ENCODE results near the gene DNAJC15.

DNAJC15 gene

DNA sequence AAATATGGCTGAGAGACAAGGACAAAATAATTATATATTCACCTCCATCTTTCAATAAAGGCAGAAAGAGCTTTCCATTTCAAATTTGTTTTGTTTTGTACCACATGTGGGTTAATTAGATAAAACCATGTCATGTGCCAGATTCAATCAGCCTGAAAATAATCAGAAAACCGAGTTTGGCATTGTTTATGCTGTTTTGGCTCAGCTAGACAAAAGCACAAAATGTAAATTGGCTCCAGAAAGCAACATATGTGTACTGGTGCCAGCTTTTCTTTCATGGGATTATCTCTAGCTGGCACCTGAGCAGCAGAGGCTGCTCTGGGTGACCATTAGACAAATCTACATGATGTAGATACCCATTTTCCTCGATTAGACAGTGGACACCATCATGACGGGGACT, 9.2 kb upstream of the DNAJC15 start:
- H3K27ac ChIP-seq, result no peak overlapping the region
- no peak for DNase-seq (ENCODE audit: low spot score)
- CTCF ChIA-PET, result interaction anchor here (1.4 kb wide), 1 partner anchor 17 kb away, joined by 4 read pairs; no protein-coding TSS in a partner anchor
- POLR2A ChIA-PET (ENCODE audit: low non-redundant PET), result no interaction called here
- TF ChIP-seq CTCF (conservative IDR thresholded peaks at IDR 0.05; ENCODE audit: low read depth), result no peak

DNA sequence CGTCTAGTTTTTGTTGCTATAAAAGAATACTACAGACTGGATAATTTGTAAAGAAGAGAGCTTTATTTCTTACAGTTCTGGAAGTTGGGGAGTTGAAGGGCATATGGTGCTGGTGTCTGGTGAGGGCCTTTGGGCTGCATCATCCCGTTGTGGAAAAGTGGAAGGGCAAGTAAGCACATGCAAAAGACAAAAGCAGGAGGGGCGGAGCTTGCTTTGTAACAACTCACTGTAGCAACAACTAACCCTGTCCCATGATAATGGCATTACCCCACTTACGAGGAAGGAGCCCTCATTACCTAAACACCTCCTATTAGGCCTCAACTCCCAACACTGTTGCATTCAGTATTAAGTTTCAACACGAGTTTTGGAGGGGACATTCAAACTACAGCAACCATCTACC, 7.2 kb upstream of the DNAJC15 start:
- no peak overlapping the region for H3K27ac ChIP-seq
- no peak for TF ChIP-seq CTCF (conservative IDR thresholded peaks at IDR 0.05; ENCODE audit: low read depth)
- DNase-seq (ENCODE audit: low spot score), result no peak
- ChIA-PET CTCF (interaction anchor here (0.9 kb wide), 1 partner anchor 188 kb away, joined by 3 read pairs; no protein-coding TSS in a partner anchor), POLR2A (ENCODE audit: low non-redundant PET) (no interaction called here)

- CTCF ChIA-PET, result no interaction called here
- H3K27ac ChIP-seq, result no peak overlapping the region
- TF ChIP-seq CTCF (conservative IDR thresholded peaks at IDR 0.05; ENCODE audit: low read depth), result no peak
- no peak for DNase-seq (ENCODE audit: low spot score)
- POLR2A ChIA-PET (ENCODE audit: low non-redundant PET), result no interaction called here
These were observed 3.6 kb upstream of the DNAJC15 start for GRCh38 chr13:43019811-43020210.

DNA sequence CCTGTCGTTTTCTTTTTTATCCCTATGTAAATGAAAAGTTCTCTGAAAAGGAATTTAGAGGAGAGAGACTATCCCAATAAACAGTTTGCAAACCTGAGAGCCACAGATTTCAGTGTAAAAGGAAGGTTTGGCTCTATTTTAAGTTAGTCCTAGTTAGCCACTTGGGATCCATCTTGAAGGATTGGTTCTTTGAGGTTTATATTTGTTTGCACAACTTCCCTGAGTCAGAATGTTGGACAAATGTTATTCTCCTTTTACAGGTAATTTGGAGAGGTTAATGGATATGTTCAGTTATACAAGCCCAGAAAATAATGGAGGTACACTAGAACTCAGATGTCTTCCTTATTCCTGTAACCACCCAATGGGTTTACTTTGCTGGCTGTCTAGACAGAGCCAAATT, 2.6 kb upstream of the DNAJC15 start:
- no peak overlapping the region for H3K27ac ChIP-seq
- ChIA-PET CTCF (no interaction called here), POLR2A (ENCODE audit: low non-redundant PET) (no interaction called here)

DNA sequence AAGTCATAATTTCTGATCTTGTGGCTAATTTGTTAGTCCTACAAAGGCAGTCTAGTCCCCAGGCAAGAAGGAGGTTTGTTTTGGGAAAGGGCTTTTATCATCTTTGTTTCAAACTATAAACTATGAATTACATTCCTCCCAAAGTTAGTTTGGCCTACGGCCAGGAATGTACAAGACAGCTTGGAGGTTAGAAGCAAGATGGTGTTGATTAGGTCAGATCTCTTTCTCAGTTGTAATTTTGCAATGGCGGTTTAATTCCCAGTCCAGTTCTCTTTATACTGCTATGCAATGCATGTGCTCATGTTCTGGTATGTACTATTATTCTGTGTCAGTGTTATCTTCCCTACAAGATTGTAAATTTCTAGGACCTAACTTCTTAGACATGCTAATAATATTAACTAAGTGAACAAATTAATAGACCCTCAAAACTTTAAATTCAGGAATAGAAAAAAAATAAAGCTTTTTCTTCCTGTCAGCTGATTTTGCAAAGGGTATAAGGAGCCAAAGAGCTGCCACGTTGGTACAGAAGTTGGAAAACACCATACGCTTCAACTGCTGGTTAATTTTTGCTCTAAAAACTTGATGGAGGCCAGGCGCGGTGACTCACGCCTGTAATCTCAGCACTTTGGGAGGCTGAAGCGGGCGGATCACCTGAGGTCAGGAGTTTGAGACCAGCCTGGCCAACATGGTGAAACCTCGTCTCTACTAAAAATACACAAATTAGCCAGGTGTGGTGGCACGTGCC, 1.3 kb upstream of the DNAJC15 start:
- ChIA-PET CTCF (no interaction called here), POLR2A (ENCODE audit: low non-redundant PET) (no interaction called here)
- no peak for TF ChIP-seq CTCF (conservative IDR thresholded peaks at IDR 0.05; ENCODE audit: low read depth)
- H3K27ac ChIP-seq, result no peak overlapping the region
- no peak for DNase-seq (ENCODE audit: low spot score)

More for the DNA sequence above, 2.6 kb upstream of the DNAJC15 start:
- no peak for TF ChIP-seq CTCF (conservative IDR thresholded peaks at IDR 0.05; ENCODE audit: low read depth)
- DNase-seq (ENCODE audit: low spot score), result no peak

DNA sequence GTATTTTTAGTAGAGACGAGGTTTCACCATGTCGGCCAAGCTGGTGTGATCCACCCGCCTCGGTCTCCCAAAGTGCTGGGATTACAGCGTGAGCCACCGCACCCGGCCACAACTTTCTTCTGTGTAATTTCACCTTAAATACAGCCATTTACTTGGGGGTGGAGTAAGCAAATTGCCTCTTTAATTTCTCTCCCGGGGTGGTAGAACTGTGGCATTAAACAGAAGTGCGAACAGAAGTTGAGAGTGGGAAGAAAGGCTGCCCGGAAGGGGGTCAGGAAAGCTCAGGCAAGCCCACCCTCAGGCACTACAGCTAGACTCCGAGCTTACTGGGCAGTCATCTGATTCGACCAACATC, 475 bp upstream of the DNAJC15 start:
- no peak for DNase-seq (ENCODE audit: low spot score)
- ChIA-PET CTCF (no interaction called here), POLR2A (ENCODE audit: low non-redundant PET) (no interaction called here)
- TF ChIP-seq CTCF (conservative IDR thresholded peaks at IDR 0.05; ENCODE audit: low read depth), result no peak
- no peak overlapping the region for H3K27ac ChIP-seq
